Peyer's patch (tissue), 4 donors: Measurements from ENCODE around the gene CDH4.

Source experiments
- POLR2A ChIP-seq, 2 donors: fragments of 450-650 bp; IDR thresholded peaks; one replicate each; pipeline ENCODE4 v1.5.1; 2017; ENCODE audit warnings: antibody characterized with exemption in 2 of 2, mild to moderate bottlenecking in 2 of 2, moderate library complexity in 2 of 2
- TF ChIP-seq, protein P1 (sequence below), 6 experiments: fragments of 450-650 bp in 4 of 6; fragments of 200-600 bp in 2 of 6; sonication (generic) in 1 of 6; IDR thresholded peaks; one replicate each; pipeline ENCODE4 v1.5.1; 2017 to 2019; ENCODE audit warnings: antibody characterized with exemption in 6 of 6, mild to moderate bottlenecking in 3 of 6, moderate library complexity in 1 of 6

- TF ChIP-seq, protein P1, sequence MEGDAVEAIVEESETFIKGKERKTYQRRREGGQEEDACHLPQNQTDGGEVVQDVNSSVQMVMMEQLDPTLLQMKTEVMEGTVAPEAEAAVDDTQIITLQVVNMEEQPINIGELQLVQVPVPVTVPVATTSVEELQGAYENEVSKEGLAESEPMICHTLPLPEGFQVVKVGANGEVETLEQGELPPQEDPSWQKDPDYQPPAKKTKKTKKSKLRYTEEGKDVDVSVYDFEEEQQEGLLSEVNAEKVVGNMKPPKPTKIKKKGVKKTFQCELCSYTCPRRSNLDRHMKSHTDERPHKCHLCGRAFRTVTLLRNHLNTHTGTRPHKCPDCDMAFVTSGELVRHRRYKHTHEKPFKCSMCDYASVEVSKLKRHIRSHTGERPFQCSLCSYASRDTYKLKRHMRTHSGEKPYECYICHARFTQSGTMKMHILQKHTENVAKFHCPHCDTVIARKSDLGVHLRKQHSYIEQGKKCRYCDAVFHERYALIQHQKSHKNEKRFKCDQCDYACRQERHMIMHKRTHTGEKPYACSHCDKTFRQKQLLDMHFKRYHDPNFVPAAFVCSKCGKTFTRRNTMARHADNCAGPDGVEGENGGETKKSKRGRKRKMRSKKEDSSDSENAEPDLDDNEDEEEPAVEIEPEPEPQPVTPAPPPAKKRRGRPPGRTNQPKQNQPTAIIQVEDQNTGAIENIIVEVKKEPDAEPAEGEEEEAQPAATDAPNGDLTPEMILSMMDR (IDR thresholded peaks at IDR 0.05): no peak
- no peak for TF ChIP-seq POLR2A (IDR thresholded peaks at IDR 0.05)
These were observed 240.0 kb downstream of the CDH4 start for GRCh38 chr20:61492065-61492464.
